Endothelial cell of umbilical vein (primary cell): ENCODE results near the gene CDC42EP3. TPM values are rescaled to one million over a fixed set of nuclear protein-coding genes. Genes with fewer than 3 reads are reported as not detected.
A peak's percentile ranks its signal among the peaks of the same experiment; 100 is the strongest.

Source experiments
- BruUV-seq: library from RNA; stranded (reverse); fragments of 400-500 nt; replicated peaks from 2 replicates; lab custom pipeline; 2021; lab: Mats Ljungman, UMichigan
- CTCF ChIA-PET: fragments of 300-600, 350-600 bp; sonication (Branson Sonifier 250); formaldehyde crosslinking; loops from one replicate; lab custom pipeline; 2021; ENCODE audit warnings: antibody characterized with exemption, inconsistent platforms; lab: Charles Lee
- POLR2A ChIA-PET: fragments of 300-600, 350-600 bp; sonication (Branson Sonifier 250); formaldehyde crosslinking; loops from one replicate; lab custom pipeline; 2021; ENCODE audit warnings: antibody characterized with exemption, inconsistent platforms; lab: Charles Lee
- DNase-seq: peaks from one replicate; pipeline ENCODE4 v3.0.0-alpha.2; 2011; ENCODE audit warnings: low read depth, low spot score
- FAIRE-seq: peaks from 2 replicates; lab custom pipeline; 2011; peaks lifted over from hg19 to GRCh38; lab: Jason Lieb, UNC
- H2AFZ ChIP-seq: 2 replicates; pipeline ENCODE4 v1.6.0; 2012; ENCODE audit warnings: low read depth, low read length, control low read depth, inconsistent platforms
- H3K27ac ChIP-seq: 2 replicates; pipeline ENCODE4 v1.5.1; 2011; ENCODE audit warnings: low read depth, mild to moderate bottlenecking, control low read depth, low read length, moderate library complexity; ENCODE audit not compliant: insufficient read depth
- H3K27me3 ChIP-seq, 2 experiments: 2 replicates each; pipeline versions ENCODE4 v1.6.0 to v1.6.1; 2011; ENCODE audit warnings: low read length in 2 of 2, mixed read lengths in 1 of 2; ENCODE audit not compliant: control insufficient read depth in 2 of 2, insufficient read depth in 2 of 2
- H3K36me3 ChIP-seq, 2 experiments: 2 replicates in 1 of 2; 3 replicates in 1 of 2; pipeline ENCODE4 v1.5.1; 2011; ENCODE audit warnings: low read length in 2 of 2, mild to moderate bottlenecking in 1 of 2, moderate library complexity in 1 of 2; ENCODE audit not compliant: control insufficient read depth in 2 of 2, insufficient read depth in 2 of 2; ENCODE audit errors: extremely low read depth in 1 of 2
- H3K4me1 ChIP-seq: 3 replicates; pipeline ENCODE4 v1.5.1; 2011; ENCODE audit warnings: mild to moderate bottlenecking, low read length; ENCODE audit not compliant: control insufficient read depth, insufficient read depth; ENCODE audit errors: extremely low read depth
- H3K4me2 ChIP-seq: 2 replicates; pipeline ENCODE4 v1.6.1; 2011; ENCODE audit warnings: low read length, control low read depth, mixed read lengths; ENCODE audit not compliant: insufficient read depth
- H3K4me3 ChIP-seq, 3 experiments: fragments of 200-600 bp in 1 of 3; sonication (generic), shearing (Covaris generic) in 1 of 3; replicated peaks in 1 of 3; 2 replicates each; pipeline ENCODE4 v1.5.1; 2011 to 2016; ENCODE audit warnings: control low read depth in 3 of 3, low read length in 3 of 3, mild to moderate bottlenecking in 2 of 3, inconsistent platforms in 1 of 3, low read depth in 1 of 3, moderate library complexity in 1 of 3; ENCODE audit not compliant: insufficient read depth in 1 of 3
- H3K79me2 ChIP-seq: 2 replicates; pipeline ENCODE4 v1.6.0; 2012; ENCODE audit warnings: low read length, inconsistent platforms; ENCODE audit not compliant: control insufficient read depth, insufficient read depth
- H3K9ac ChIP-seq: replicated peaks from 2 replicates; pipeline ENCODE3; 2011; ENCODE audit warnings: low read length, control low read depth; ENCODE audit not compliant: insufficient read depth; ENCODE audit errors: extremely low read depth
- H3K9me1 ChIP-seq: replicated peaks from 3 replicates; pipeline ENCODE4 v1.6.0; 2011; ENCODE audit warnings: mild to moderate bottlenecking, low read length; ENCODE audit not compliant: control insufficient read depth, insufficient read depth; ENCODE audit errors: extremely low read depth
- H3K9me3 ChIP-seq: replicated peaks from 2 replicates; pipeline ENCODE4 v1.5.1; 2012; ENCODE audit warnings: low read length, inconsistent platforms; ENCODE audit not compliant: control insufficient read depth, insufficient read depth
- H4K20me1 ChIP-seq: replicated peaks from 2 replicates; pipeline ENCODE3; 2011; ENCODE audit warnings: mild to moderate bottlenecking, low read length; ENCODE audit not compliant: control insufficient read depth, insufficient read depth; ENCODE audit errors: extremely low read depth
- CTCF ChIP-seq, 2 donors: IDR thresholded peaks; 1 replicate in 1 of 2; 2 replicates in 1 of 2; pipeline ENCODE4 v1.5.1; 2011; ENCODE audit warnings: low read length in 2 of 2, mild to moderate bottlenecking in 2 of 2, moderate library complexity in 2 of 2, control low read depth in 1 of 2, inconsistent platforms in 1 of 2, low read depth in 1 of 2; ENCODE audit not compliant: insufficient read depth in 1 of 2; ENCODE audit errors: extremely low read depth in 1 of 2
- EZH2 ChIP-seq: IDR thresholded peaks from 2 replicates; pipeline ENCODE4 v1.6.1; 2012; ENCODE audit warnings: borderline replicate concordance, low read depth, mild to moderate bottlenecking, moderate library complexity, low read length, inconsistent platforms; ENCODE audit not compliant: severe bottlenecking
- FOS ChIP-seq: IDR thresholded peaks from 2 replicates; pipeline ENCODE4 v1.6.1; 2011; ENCODE audit warnings: mild to moderate bottlenecking, low read length, moderate library complexity, borderline replicate concordance; ENCODE audit not compliant: insufficient read depth
- GATA2 ChIP-seq: IDR thresholded peaks from 2 replicates; pipeline ENCODE4 v1.7.0; 2011; ENCODE audit warnings: low read depth, mild to moderate bottlenecking, moderate library complexity, mixed read lengths, low read length; ENCODE audit not compliant: insufficient read length, insufficient read depth
- JUN ChIP-seq: IDR thresholded peaks from 2 replicates; pipeline ENCODE4 v1.6.1; 2011; ENCODE audit warnings: borderline replicate concordance, low read depth; ENCODE audit not compliant: insufficient read length, insufficient read depth
- MYC ChIP-seq: IDR thresholded peaks from one replicate; pipeline ENCODE4 v1.6.1; 2011; ENCODE audit warnings: mild to moderate bottlenecking, low read depth, low read length
- POLR2A ChIP-seq: IDR thresholded peaks from 2 replicates; pipeline ENCODE4 v1.6.1; 2012; ENCODE audit warnings: low read depth, mild to moderate bottlenecking, control low read depth, low read length
- POLR2AphosphoS5 ChIP-seq: IDR thresholded peaks from 2 replicates; pipeline ENCODE4 v1.6.1; 2012; ENCODE audit warnings: low read depth, mild to moderate bottlenecking, control low read depth, low read length, moderate library complexity; ENCODE audit not compliant: insufficient read depth
- dilution Hi-C: fragments of 300-500 bp; cut with MboI; formaldehyde crosslinking; loops from one replicate; pipeline ENCODE4 v1.15.0; 2019; ENCODE audit warnings: low sequenced_read_pairs; ENCODE audit not compliant: extremely low pct_ligation_motif_present
- intact Hi-C: fragments of 100-400 bp; cut with micrococcal nuclease; formaldehyde crosslinking; loops from one replicate; pipeline ENCODE4 v1.10.0; 2022
- polyA plus RNA-seq, 4 experiments: library from polyadenylated mRNA; depleted of rRNA in 3 of 4; stranded (reverse) in 3 of 4; unstranded in 1 of 4; fragments of >200 nt; gene quantifications; 2 replicates each; pipeline versions ENCODE4 v1.2.1 to v1.2.3, GENCODE V29; 2011 to 2012; ENCODE audit warnings: missing spikeins in 1 of 4
- total RNA-seq: library from RNA; stranded (reverse); gene quantifications from 2 replicates; pipeline ENCODE4 v1.2.3, GENCODE V29; 2021
- TF ChIP-seq, protein P1 (sequence below): IDR thresholded peaks from 2 replicates; pipeline ENCODE4 v1.6.1; 2011; ENCODE audit not compliant: insufficient read depth, insufficient read length

CDC42EP3 gene
- total and polyA plus RNA-seq, 2 donors (not counting 3 experiments of a cell fraction or from before 2014, with no cell fraction given) = 14.6 to 54.7 TPM

GRCh38 chr2:37670378-37671008 lies 949 bp downstream of the CDC42EP3 start:
- intact Hi-C loops = loop anchor here (1.0 to 5.0 kb wide), 7 partner anchors 13 to 215 kb away; no protein-coding TSS in a partner anchor
- H3K36me3 ChIP-seq = peaks cover 0 to 2% of the 10 kb centered on the region in 2 experiments
- TSS peak; percentile 18 for BruUV-seq

GRCh38 chr2:37669446-37669845 lies 2.0 kb downstream of the CDC42EP3 start:
- intact Hi-C loops = no loop called here
- no peak for FAIRE-seq
- Histone ChIP-seq H4K20me1 (no peaks in the 10 kb centered on the region), H2AFZ (no peak overlapping the region), H3K4me2 (peak overlapping the region; percentile 97), H3K9ac (peak overlapping the region; percentile 82), H3K9me3 (no peaks in the 10 kb centered on the region), H3K9me1 (no peaks in the 10 kb centered on the region), H3K27ac (peak overlapping the region; percentile 2), H3K36me3 (peaks cover 0 to 2% of the 10 kb centered on the region in 2 experiments), H3K79me2 (peaks cover 70% of the 10 kb centered on the region), H3K27me3 (no peaks in the 10 kb centered on the region), H3K4me1 (peaks cover 47% of the 10 kb centered on the region), H3K4me3 (peak overlapping the region in 2 of 3 experiments; percentile 47 to 89)
- TF ChIP-seq EZH2 = no peak
- no peak for TF ChIP-seq POLR2AphosphoS5
- TF ChIP-seq, protein P1, sequence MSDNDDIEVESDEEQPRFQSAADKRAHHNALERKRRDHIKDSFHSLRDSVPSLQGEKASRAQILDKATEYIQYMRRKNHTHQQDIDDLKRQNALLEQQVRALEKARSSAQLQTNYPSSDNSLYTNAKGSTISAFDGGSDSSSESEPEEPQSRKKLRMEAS = no peak
- no peak for TF ChIP-seq GATA2
- no peak for TF ChIP-seq JUN
- no peak for TF ChIP-seq MYC
- no peak for TF ChIP-seq FOS
- TF ChIP-seq POLR2A = no peak
- no peak for TF ChIP-seq CTCF (IDR thresholded peaks at IDR 0.05; ENCODE audit: extremely low read depth in 1 of 2, insufficient read depth in 1 of 2, low read depth in 1 of 2, low read length in 2 of 2)
- DNase-seq = no peak
- POLR2A ChIA-PET = no interaction called here
- no TSS peak for BruUV-seq
- dilution Hi-C loops = no loop called here
- CTCF ChIA-PET = interaction anchor here (0.8 to 3.6 kb wide), 7 partner anchors 12 to 267 kb away, joined by 3 to 26 read pairs (median 11); no protein-coding TSS in a partner anchor

More at GRCh38 chr2:37670378-37671008, 949 bp downstream of the CDC42EP3 start:
- TF ChIP-seq EZH2 = no peak
- ChIA-PET POLR2A (no interaction called here), CTCF (interaction anchor here (0.6 to 3.6 kb wide), 11 partner anchors 9 to 256 kb away, joined by 3 to 26 read pairs (median 5); no protein-coding TSS in a partner anchor)
- H3K4me1 ChIP-seq = peaks cover 47% of the 10 kb centered on the region
- H3K9me1 ChIP-seq = no peaks in the 10 kb centered on the region
- H3K27ac ChIP-seq = peak overlapping the region; percentile 47
- no peaks in the 10 kb centered on the region for H4K20me1 ChIP-seq
- H3K9ac ChIP-seq = peak overlapping the region; percentile 82
- DNase-seq = peak; percentile 49
- H3K4me2 ChIP-seq = peak overlapping the region; percentile 97
- no peak overlapping the region for H2AFZ ChIP-seq
- peaks cover 59% of the 10 kb centered on the region for H3K79me2 ChIP-seq
- H3K4me3 ChIP-seq = peak overlapping the region; percentile 47 to 89 (median 59)
- dilution Hi-C loops = no loop called here
- peak; percentile 74 for FAIRE-seq
- H3K9me3 ChIP-seq = no peaks in the 10 kb centered on the region
- no peaks in the 10 kb centered on the region for H3K27me3 ChIP-seq
